ENCODE measurements around the gene RPLP2. TPM values are rescaled to one million over a fixed set of nuclear protein-coding genes. Genes with fewer than 3 reads are reported as not detected.

RPLP2 gene
- total and polyA plus RNA-seq, 2 of the 4 experiments (the other 2 are of a cell fraction): 59.9 to 1,897 TPM

DNA sequence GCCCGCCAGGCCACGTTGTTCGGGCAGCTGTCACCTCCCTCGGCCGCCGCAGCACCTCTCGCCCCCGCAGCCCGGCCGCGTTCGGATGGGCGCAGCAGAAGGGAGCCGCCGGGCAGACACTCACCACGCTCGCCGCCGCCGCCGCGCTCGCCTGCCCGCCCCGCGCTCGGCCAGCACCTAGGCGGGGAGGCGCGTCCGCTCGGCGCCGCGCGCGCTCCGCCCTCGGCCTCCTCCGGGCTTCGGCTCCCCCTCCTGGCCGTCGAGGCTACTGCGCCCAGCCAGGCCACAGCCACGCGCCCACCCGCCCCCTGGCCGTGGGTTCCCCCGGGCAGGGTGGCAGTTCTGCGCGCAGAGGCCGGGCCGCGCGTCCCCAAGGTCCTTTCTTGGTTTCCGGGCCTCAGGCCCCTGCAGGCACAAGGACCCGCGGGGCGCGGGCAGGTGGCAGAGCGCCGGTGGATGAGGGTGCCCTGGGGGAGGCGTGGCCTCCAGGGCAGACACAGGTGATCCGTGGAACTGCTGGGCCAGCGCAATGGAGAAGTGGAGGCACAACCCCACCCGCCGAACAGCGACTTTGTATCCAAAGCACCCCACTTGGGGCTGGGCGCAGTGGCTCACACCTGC is 11.6 kb upstream of the RPLP2 start, which contains the start of gene SLC25A22 (continued):
- TF ChIP-seq, protein P1, sequence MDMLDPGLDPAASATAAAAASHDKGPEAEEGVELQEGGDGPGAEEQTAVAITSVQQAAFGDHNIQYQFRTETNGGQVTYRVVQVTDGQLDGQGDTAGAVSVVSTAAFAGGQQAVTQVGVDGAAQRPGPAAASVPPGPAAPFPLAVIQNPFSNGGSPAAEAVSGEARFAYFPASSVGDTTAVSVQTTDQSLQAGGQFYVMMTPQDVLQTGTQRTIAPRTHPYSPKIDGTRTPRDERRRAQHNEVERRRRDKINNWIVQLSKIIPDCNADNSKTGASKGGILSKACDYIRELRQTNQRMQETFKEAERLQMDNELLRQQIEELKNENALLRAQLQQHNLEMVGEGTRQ (IDR thresholded peaks at IDR 0.05; ENCODE audit: low read depth, low read length): 0 out of 2 replicates have a peak, but pooled peaks have one; percentile 4

DNA sequence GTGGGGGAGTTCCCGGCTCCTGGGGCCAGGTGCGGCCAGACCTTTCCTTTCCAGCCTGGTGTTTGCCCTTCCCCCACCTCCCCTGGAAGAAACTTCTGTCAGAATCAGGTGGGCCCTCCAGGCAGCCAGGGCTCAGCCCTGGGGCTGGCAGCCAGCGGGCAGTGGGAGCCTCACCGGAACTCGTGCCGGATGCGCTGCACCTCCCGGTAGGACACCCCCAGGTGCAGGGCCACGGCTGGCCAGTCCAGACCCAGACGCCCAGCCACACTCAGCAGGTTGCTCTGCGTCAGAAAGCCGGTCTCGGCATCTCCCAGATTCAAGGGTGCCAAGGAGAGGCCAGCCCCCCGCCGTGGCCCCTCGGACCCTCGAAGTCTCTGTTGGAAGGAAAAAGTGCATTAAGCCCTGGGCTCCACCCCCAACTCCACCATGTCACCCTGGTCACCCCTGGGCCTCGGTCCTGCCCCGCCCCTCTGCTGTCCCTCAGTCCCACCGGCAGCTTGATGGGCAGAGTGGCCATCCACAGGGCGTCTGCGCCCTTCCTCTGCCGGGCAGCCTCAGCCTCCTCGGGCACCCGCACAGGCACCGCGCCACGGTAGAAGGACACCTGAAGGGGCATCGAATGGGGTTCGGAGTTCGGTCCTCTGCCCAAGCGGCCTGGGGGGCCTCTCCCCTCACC is 10.0 kb upstream of the RPLP2 start:
- Histone ChIP-seq H3K9me3 (ENCODE audit: control insufficient read depth, insufficient read depth, low read length) (no peaks in the 10 kb centered on the region), H2AFZ (replicated peaks; ENCODE audit: low read length, poor library complexity) (peak overlapping the region; percentile 6), H3K9me1 (ENCODE audit: insufficient read depth, low read length) (peaks cover 4% of the 10 kb centered on the region; the same call in 1 of the 2 replicates), H3K36me3 (ENCODE audit: control insufficient read depth, insufficient read depth, low read length) (peaks cover 27% of the 10 kb centered on the region), H2BK20ac (ENCODE audit: low read depth, low read length) (no peak overlapping the region), H2BK15ac (ENCODE audit: low read depth, low read length) (no peak overlapping the region), H4K91ac (ENCODE audit: insufficient read depth, low read depth, low read length) (no peak overlapping the region), H2AK5ac (ENCODE audit: low read depth, low read length) (no peak overlapping the region), H4K20me1 (ENCODE audit: insufficient read depth, low read length) (peaks cover 18% of the 10 kb centered on the region), H4K5ac (ENCODE audit: low read depth, low read length) (no peak overlapping the region), H3K79me1 (ENCODE audit: low read depth in 1 of 2, low read length in 2 of 2) (peaks cover 2 to 40% of the 10 kb centered on the region in 2 experiments; a peak in 3 of 4 replicates), H3K18ac (ENCODE audit: low read depth, low read length) (no peak overlapping the region), H3K4me3 (ENCODE audit: insufficient read depth, low read depth, low read length) (no peak overlapping the region), H3K27ac (ENCODE audit: insufficient read depth, low read length) (no peak overlapping the region), H3K4me1 (ENCODE audit: control insufficient read depth, insufficient read depth, low read length) (peaks cover 26% of the 10 kb centered on the region), H3K56ac (ENCODE audit: extremely low read depth, insufficient read depth, low read length) (no peak overlapping the region), H2AK9ac (replicated peaks; ENCODE audit: low read depth, low read length, poor library complexity) (peak overlapping the region; percentile 28), H3K23ac (ENCODE audit: low read depth, low read length) (no peak overlapping the region), H2BK5ac (ENCODE audit: low read depth, low read length, poor library complexity, severe bottlenecking) (no peak overlapping the region), H3K9ac (ENCODE audit: low read depth, low read length) (no peak overlapping the region), H3K4me2 (ENCODE audit: low read depth, low read length) (no peak overlapping the region), H3K4ac (ENCODE audit: low read depth, low read length) (no peak overlapping the region), H2BK120ac (ENCODE audit: low read depth, low read length) (no peak overlapping the region), H3K27me3 (ENCODE audit: control insufficient read depth, insufficient read depth, low read length) (no peaks in the 10 kb centered on the region), H3K14ac (replicated peaks; ENCODE audit: low read depth, low read length) (no peak overlapping the region), H4K8ac (ENCODE audit: low read depth in 2 of 2, low read length in 2 of 2) (no peak overlapping the region)
- ChIA-PET CTCF (no interaction called here), POLR2A (ENCODE audit: unreplicated experiment) (no interaction called here)
- 93% methylated on average over 18 of the region's 32 CpGs; no CpG with 5 or more reads in 1 of the 2 experiments for WGBS, 2 experiments (ENCODE audit: extremely low coverage in 2 of 2, insufficient read length in 1 of 2)
- DNase-seq (no peak), ATAC-seq (ENCODE audit: low read depth) (no peak)
- BruUV-seq (replicated peaks): no TSS peak
- in situ Hi-C loops (cut with MboI; ENCODE audit: low sequenced_read_pairs) (no loop called here), intact Hi-C loops (cut with micrococcal nuclease) (no loop called here), dilution Hi-C loops (cut with HindIII; ENCODE audit: low sequenced_read_pairs, unreplicated experiment) (no loop called here)
- TF ChIP-seq RCOR1 (IDR thresholded peaks at IDR 0.05; ENCODE audit: insufficient replicate concordance, low read length) (no peak), CHD1 (IDR thresholded peaks at IDR 0.05; ENCODE audit: low read depth, low read length) (no peak), BHLHE40 (IDR thresholded peaks at IDR 0.05; ENCODE audit: low read depth, low read length) (no peak), MAZ (IDR thresholded peaks at IDR 0.05; ENCODE audit: borderline replicate concordance, low read depth, low read length) (no peak), RFX5 (IDR thresholded peaks at IDR 0.05; ENCODE audit: low read depth, low read length) (no peak), SMC3 (IDR thresholded peaks at IDR 0.05; ENCODE audit: low read depth, low read length) (no peak), CEBPB (IDR thresholded peaks at IDR 0.05; ENCODE audit: low read depth, low read length) (no peak), MXI1 (IDR thresholded peaks at IDR 0.05; ENCODE audit: borderline replicate concordance, low read depth, low read length) (no peak), FOS (IDR thresholded peaks at IDR 0.05; ENCODE audit: low read depth, low read length) (no peak), NFE2L2 (IDR thresholded peaks at IDR 0.05; ENCODE audit: low read depth, low read length) (no peak)
- TF ChIP-seq, protein P2, sequence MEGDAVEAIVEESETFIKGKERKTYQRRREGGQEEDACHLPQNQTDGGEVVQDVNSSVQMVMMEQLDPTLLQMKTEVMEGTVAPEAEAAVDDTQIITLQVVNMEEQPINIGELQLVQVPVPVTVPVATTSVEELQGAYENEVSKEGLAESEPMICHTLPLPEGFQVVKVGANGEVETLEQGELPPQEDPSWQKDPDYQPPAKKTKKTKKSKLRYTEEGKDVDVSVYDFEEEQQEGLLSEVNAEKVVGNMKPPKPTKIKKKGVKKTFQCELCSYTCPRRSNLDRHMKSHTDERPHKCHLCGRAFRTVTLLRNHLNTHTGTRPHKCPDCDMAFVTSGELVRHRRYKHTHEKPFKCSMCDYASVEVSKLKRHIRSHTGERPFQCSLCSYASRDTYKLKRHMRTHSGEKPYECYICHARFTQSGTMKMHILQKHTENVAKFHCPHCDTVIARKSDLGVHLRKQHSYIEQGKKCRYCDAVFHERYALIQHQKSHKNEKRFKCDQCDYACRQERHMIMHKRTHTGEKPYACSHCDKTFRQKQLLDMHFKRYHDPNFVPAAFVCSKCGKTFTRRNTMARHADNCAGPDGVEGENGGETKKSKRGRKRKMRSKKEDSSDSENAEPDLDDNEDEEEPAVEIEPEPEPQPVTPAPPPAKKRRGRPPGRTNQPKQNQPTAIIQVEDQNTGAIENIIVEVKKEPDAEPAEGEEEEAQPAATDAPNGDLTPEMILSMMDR (conservative IDR thresholded peaks at IDR 0.05; ENCODE audit: low read depth, low read length): no peak
